SK-N-SH (cell line): ENCODE measurements around the gene TUBGCP3. TPM values are rescaled to one million over a fixed set of nuclear protein-coding genes. Genes with fewer than 3 reads are reported as not detected.

Experiments used
- CTCF ChIA-PET: fragments of 300-600, 350-600 bp; formaldehyde crosslinking; extraction: SDS; loops from one replicate; lab custom pipeline; 2021; lab: Yijun Ruan, JAX
- POLR2A ChIA-PET: fragments of 350-600 bp; sonication (Branson Sonifier 250); formaldehyde crosslinking; extraction: SDS; loops from one replicate; lab custom pipeline; 2020; ENCODE audit warnings: antibody characterized with exemption, inconsistent platforms; lab: Yijun Ruan, JAX
- DNase-seq: peaks from one replicate; pipeline ENCODE4 v3.0.0; 2012
- H2AFZ ChIP-seq: fragments of 200-600 bp; sonication (generic); 2 replicates; pipeline ENCODE4 v1.8.1; 2016; ENCODE audit warnings: antibody characterized with exemption, mild to moderate bottlenecking, low read depth
- H3F3A ChIP-seq: fragments of 200-600 bp; sonication (generic); replicated peaks from 2 replicates; pipeline ENCODE3; 2016; ENCODE audit warnings: antibody characterized with exemption, mild to moderate bottlenecking; ENCODE audit not compliant: insufficient read depth
- H3K27ac ChIP-seq, 2 experiments: fragments of 200-500 bp in 1 of 2; fragments of 200-600 bp in 1 of 2; sonication (Bioruptor generic) in 1 of 2; sonication (generic), shearing (Covaris generic) in 1 of 2; 2 replicates each; pipeline versions ENCODE4 v1.5.1 to v1.6.1; 2014 to 2016; ENCODE audit warnings: low read depth in 2 of 2, inconsistent platforms in 1 of 2, low read length in 1 of 2, mild to moderate bottlenecking in 1 of 2, mixed read lengths in 1 of 2
- H3K27me3 ChIP-seq: fragments of 200-600 bp; sonication (generic), shearing (Covaris generic); 2 replicates; pipeline ENCODE4 v1.6.1; 2016; ENCODE audit warnings: mixed run types; ENCODE audit not compliant: insufficient read depth
- H3K36me3 ChIP-seq, 2 experiments: fragments of 200-500 bp in 1 of 2; fragments of 200-600 bp in 1 of 2; sonication (Bioruptor generic) in 1 of 2; sonication (generic) in 1 of 2; replicated peaks in 1 of 2; 2 replicates each; pipeline versions ENCODE3 to v1.5.1; 2014 to 2016; ENCODE audit warnings: low read length in 1 of 2, mild to moderate bottlenecking in 1 of 2; ENCODE audit not compliant: insufficient read depth in 2 of 2, control insufficient read depth in 1 of 2
- H3K4me1 ChIP-seq, 2 experiments: fragments of 200-500 bp in 1 of 2; fragments of 200-600 bp in 1 of 2; sonication (Bioruptor generic) in 1 of 2; sonication (generic), shearing (Covaris generic) in 1 of 2; 2 replicates each; pipeline versions ENCODE4 v1.5.1 to v1.6.1; 2014 to 2016; ENCODE audit warnings: low read depth in 1 of 2, low read length in 1 of 2, mixed run types in 1 of 2; ENCODE audit not compliant: insufficient read depth in 2 of 2, control insufficient read depth in 1 of 2
- H3K4me2 ChIP-seq: fragments of 200-600 bp; sonication (generic), shearing (Covaris generic); 2 replicates; pipeline ENCODE4 v1.6.1; 2017; ENCODE audit warnings: mixed run types
- H3K4me3 ChIP-seq, 2 experiments: fragments of 200-500 bp in 1 of 2; fragments of 200-600 bp in 1 of 2; sonication (Bioruptor generic) in 1 of 2; sonication (generic), shearing (Covaris generic) in 1 of 2; 2 replicates each; pipeline versions ENCODE4 v1.5.1 to v1.8.1; 2014 to 2016; ENCODE audit warnings: low read depth in 2 of 2, inconsistent platforms in 1 of 2, low read length in 1 of 2, mild to moderate bottlenecking in 1 of 2, mixed read lengths in 1 of 2, moderate library complexity in 1 of 2
- H3K79me2 ChIP-seq: fragments of 200-600 bp; sonication (generic); 2 replicates; pipeline ENCODE4 v1.8.1; 2017; ENCODE audit warnings: mild to moderate bottlenecking; ENCODE audit not compliant: insufficient read depth
- H3K9ac ChIP-seq: fragments of 200-600 bp; sonication (generic); 2 replicates; pipeline ENCODE4 v1.6.1; 2017; ENCODE audit warnings: mixed run types
- H3K9me2 ChIP-seq: fragments of 200-600 bp; sonication (generic); 2 replicates; pipeline ENCODE4 v1.6.1; 2017; ENCODE audit warnings: mixed run types
- H3K9me3 ChIP-seq: fragments of 200-600 bp; sonication (generic); 2 replicates; pipeline ENCODE4 v1.6.1; 2017; ENCODE audit warnings: mixed run types, mild to moderate bottlenecking, moderate library complexity
- H4K20me1 ChIP-seq: fragments of 200-600 bp; sonication (generic); 2 replicates; pipeline ENCODE4 v1.6.1; 2017; ENCODE audit warnings: mild to moderate bottlenecking, mixed run types; ENCODE audit not compliant: insufficient read depth
- EZH2phosphoT487 ChIP-seq: fragments of 200-600 bp; sonication (generic); IDR thresholded peaks from 2 replicates; pipeline ENCODE4 v1.6.1; 2017; ENCODE audit warnings: low read depth, mixed run types, mild to moderate bottlenecking, antibody characterized with exemption, moderate library complexity, borderline replicate concordance
- GABPA ChIP-seq: IDR thresholded peaks from 2 replicates; pipeline ENCODE4 v1.4.0; 2012; ENCODE audit warnings: low read depth, mild to moderate bottlenecking
- MXI1 ChIP-seq: IDR thresholded peaks from 2 replicates; pipeline ENCODE4 v1.6.1; 2012; ENCODE audit warnings: mild to moderate bottlenecking, low read depth, low read length, improper control_type of control experiment
- NFIC ChIP-seq: IDR thresholded peaks from 2 replicates; pipeline ENCODE4 v1.4.0; 2012; ENCODE audit warnings: borderline replicate concordance
- NRF1 ChIP-seq: IDR thresholded peaks from 2 replicates; pipeline ENCODE4 v1.6.1; 2012; ENCODE audit warnings: low read depth, mild to moderate bottlenecking, low read length
- RAD21 ChIP-seq: IDR thresholded peaks from 2 replicates; pipeline ENCODE4 v1.6.1; 2012; ENCODE audit warnings: mild to moderate bottlenecking, low read length
- RXRA ChIP-seq: IDR thresholded peaks from 2 replicates; pipeline ENCODE4 v1.4.0; 2012; ENCODE audit warnings: low read depth, mild to moderate bottlenecking, borderline replicate concordance
- SIN3A ChIP-seq: IDR thresholded peaks from 2 replicates; pipeline ENCODE4 v1.6.1; 2012; ENCODE audit warnings: low read depth, mild to moderate bottlenecking, low read length, moderate library complexity, borderline replicate concordance
- SMC3 ChIP-seq: IDR thresholded peaks from 2 replicates; pipeline ENCODE4 v1.6.1; 2012; ENCODE audit warnings: low read depth, low read length, improper control_type of control experiment
- TAF1 ChIP-seq: IDR thresholded peaks from 2 replicates; pipeline ENCODE4 v1.6.1; 2012; ENCODE audit warnings: low read depth, mild to moderate bottlenecking, low read length, moderate library complexity, borderline replicate concordance
- TCF12 ChIP-seq: IDR thresholded peaks from 2 replicates; pipeline ENCODE4 v1.4.0; 2012
- USF1 ChIP-seq: IDR thresholded peaks from 2 replicates; pipeline ENCODE4 v1.4.0; 2012; ENCODE audit warnings: low read depth, borderline replicate concordance
- USF2 ChIP-seq: fragments of 150-350 bp; IDR thresholded peaks from 2 replicates; pipeline ENCODE4 v1.6.1; 2017; ENCODE audit warnings: antibody characterized with exemption, low read length, low read depth, borderline replicate concordance
- ZBTB33 ChIP-seq: IDR thresholded peaks from 2 replicates; pipeline ENCODE4 v1.4.0; 2012; ENCODE audit warnings: low read depth, borderline replicate concordance
- WGBS: methylation state at CpG from one replicate; pipeline ENCODE4 v1.1.6; 2017; ENCODE audit warnings: low lambda C conversion rate; 5-methylcytosine and 5-hydroxymethylcytosine counted together
- polyA plus RNA-seq, 3 experiments: library from polyadenylated mRNA; depleted of rRNA; stranded (reverse); fragments of >200 nt; gene quantifications; 2 replicates each; pipeline ENCODE4 v1.2.3, GENCODE V29; 2012
- TF ChIP-seq, protein P1 (sequence below): IDR thresholded peaks from 2 replicates; pipeline ENCODE4 v1.6.1; 2012; ENCODE audit warnings: mild to moderate bottlenecking, low read depth, low read length, moderate library complexity

Gene TUBGCP3
- polyA plus RNA-seq, 1 of the 3 experiments (the other 2 are of a cell fraction), result 16.8 TPM

DNA sequence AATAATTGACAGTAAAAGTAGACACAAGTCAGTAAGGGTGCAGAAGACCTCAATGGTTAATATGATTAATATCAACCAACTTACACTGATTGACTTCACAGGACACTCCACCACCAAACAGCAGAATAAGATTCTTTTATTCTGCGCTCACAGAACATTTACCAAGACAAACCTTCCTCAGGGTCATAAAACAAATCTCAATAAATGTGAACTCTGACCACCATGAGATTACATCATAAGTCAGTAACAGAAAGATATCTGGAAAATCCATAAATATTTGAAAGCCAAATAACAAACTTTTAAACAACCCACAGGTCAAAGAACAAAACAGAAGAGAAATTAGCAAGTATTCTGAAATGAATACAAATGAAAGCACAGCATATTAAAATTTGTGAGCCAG is 112.1 kb downstream of the TUBGCP3 start:
- H3K4me3 ChIP-seq, result no peak overlapping the region
- ChIA-PET CTCF (no interaction called here), POLR2A (no interaction called here)
- H3K4me1 ChIP-seq, result no peaks in the 10 kb centered on the region
- 62% methylated on average over 1 of the region's 1 CpG for WGBS
- no peak for DNase-seq
- TF ChIP-seq NFIC (no peak), MXI1 (no peak), GABPA (no peak), TCF12 (no peak), EZH2phosphoT487 (no peak), TAF1 (no peak), NRF1 (no peak), ZBTB33 (no peak), USF1 (no peak), SMC3 (no peak), SIN3A (no peak), USF2 (no peak), RXRA (no peak), RAD21 (no peak)
- TF ChIP-seq, protein P1, sequence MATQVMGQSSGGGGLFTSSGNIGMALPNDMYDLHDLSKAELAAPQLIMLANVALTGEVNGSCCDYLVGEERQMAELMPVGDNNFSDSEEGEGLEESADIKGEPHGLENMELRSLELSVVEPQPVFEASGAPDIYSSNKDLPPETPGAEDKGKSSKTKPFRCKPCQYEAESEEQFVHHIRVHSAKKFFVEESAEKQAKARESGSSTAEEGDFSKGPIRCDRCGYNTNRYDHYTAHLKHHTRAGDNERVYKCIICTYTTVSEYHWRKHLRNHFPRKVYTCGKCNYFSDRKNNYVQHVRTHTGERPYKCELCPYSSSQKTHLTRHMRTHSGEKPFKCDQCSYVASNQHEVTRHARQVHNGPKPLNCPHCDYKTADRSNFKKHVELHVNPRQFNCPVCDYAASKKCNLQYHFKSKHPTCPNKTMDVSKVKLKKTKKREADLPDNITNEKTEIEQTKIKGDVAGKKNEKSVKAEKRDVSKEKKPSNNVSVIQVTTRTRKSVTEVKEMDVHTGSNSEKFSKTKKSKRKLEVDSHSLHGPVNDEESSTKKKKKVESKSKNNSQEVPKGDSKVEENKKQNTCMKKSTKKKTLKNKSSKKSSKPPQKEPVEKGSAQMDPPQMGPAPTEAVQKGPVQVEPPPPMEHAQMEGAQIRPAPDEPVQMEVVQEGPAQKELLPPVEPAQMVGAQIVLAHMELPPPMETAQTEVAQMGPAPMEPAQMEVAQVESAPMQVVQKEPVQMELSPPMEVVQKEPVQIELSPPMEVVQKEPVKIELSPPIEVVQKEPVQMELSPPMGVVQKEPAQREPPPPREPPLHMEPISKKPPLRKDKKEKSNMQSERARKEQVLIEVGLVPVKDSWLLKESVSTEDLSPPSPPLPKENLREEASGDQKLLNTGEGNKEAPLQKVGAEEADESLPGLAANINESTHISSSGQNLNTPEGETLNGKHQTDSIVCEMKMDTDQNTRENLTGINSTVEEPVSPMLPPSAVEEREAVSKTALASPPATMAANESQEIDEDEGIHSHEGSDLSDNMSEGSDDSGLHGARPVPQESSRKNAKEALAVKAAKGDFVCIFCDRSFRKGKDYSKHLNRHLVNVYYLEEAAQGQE, result no peak
- 0 out of 2 replicates have a peak, but pooled peaks cover 2% of the 10 kb centered on the region for H3K9me2 ChIP-seq
- no peaks in the 10 kb centered on the region for H3F3A ChIP-seq
- peaks cover 4% of the 10 kb centered on the region; the same call in 1 of the 2 replicates for H3K9me3 ChIP-seq
- no peak overlapping the region for H3K4me2 ChIP-seq
- no peaks in the 10 kb centered on the region for H3K79me2 ChIP-seq
- H4K20me1 ChIP-seq, result no peaks in the 10 kb centered on the region
- H3K36me3 ChIP-seq, result no peaks in the 10 kb centered on the region
- H2AFZ ChIP-seq, result no peak overlapping the region
- H3K27ac ChIP-seq, result no peak overlapping the region
- no peaks in the 10 kb centered on the region for H3K27me3 ChIP-seq
- no peak overlapping the region for H3K9ac ChIP-seq
